ENCODE data around the gene S100A7A. TPM values are rescaled to one million over a fixed set of nuclear protein-coding genes. Genes with fewer than 3 reads are reported as not detected.

The S100A7A gene
- total and polyA plus RNA-seq, 2 donors (not counting 1 experiment from before 2014, with no cell fraction given), result not detected

DNA sequence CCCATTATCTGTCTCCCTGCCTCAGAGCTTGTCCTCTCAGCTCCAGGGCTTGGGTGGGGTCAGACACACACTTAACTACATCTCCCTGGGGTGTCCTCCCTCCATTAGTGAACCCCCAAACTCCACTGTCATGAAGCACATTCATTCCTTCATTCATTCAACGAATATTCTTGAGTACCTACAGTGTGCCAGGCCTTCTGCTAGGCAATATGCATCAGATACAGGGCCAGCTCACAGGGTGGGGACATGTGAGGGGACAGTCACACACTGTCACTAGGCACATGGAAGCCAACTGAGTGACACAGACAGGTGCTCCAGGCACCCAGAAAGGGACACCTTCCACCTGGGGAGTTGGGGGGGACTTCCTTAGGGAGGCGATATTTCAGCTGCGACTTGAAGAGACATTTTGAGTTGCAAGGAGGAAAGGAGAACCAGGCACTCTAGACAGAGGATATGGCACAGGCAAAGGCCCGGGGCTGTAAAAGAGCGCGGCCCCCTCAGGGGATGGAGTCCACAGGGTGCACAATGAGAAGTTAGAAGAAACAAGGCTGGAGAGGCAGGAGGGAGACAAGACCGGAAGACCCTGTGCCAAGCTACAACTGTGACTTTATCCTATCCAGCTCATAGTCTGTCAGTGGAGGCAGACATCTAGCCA, 16.8 kb upstream of the S100A7A start:
- no peak for TF ChIP-seq EZH2 (IDR thresholded peaks at IDR 0.05; ENCODE audit: borderline replicate concordance, insufficient read depth, low read depth, low read length, poor library complexity, severe bottlenecking)
- TF ChIP-seq, protein P1, sequence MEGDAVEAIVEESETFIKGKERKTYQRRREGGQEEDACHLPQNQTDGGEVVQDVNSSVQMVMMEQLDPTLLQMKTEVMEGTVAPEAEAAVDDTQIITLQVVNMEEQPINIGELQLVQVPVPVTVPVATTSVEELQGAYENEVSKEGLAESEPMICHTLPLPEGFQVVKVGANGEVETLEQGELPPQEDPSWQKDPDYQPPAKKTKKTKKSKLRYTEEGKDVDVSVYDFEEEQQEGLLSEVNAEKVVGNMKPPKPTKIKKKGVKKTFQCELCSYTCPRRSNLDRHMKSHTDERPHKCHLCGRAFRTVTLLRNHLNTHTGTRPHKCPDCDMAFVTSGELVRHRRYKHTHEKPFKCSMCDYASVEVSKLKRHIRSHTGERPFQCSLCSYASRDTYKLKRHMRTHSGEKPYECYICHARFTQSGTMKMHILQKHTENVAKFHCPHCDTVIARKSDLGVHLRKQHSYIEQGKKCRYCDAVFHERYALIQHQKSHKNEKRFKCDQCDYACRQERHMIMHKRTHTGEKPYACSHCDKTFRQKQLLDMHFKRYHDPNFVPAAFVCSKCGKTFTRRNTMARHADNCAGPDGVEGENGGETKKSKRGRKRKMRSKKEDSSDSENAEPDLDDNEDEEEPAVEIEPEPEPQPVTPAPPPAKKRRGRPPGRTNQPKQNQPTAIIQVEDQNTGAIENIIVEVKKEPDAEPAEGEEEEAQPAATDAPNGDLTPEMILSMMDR (IDR thresholded peaks at IDR 0.05), result no peak
- no peak for ATAC-seq (ENCODE audit: low read depth)
- no peak overlapping the region for H3K27ac ChIP-seq (ENCODE audit: low read length in 2 of 2)
- H3K9ac ChIP-seq (ENCODE audit: low read length), result no peak overlapping the region
- Mint-ChIP-seq H3K27me3 (peaks cover 39% of the 10 kb centered on the region), H3K27ac (no peak overlapping the region), H3K4me1 (no peaks in the 10 kb centered on the region), H3K4me3 (no peak overlapping the region), H3K9me3 (ENCODE audit: insufficient read depth) (no peaks in the 10 kb centered on the region)
- H3K4me2 ChIP-seq (replicated peaks; ENCODE audit: low read depth, low read length, poor library complexity, severe bottlenecking), result no peak overlapping the region
- H3K79me2 ChIP-seq (ENCODE audit: control insufficient read depth, insufficient read depth, low read length), result no peaks in the 10 kb centered on the region
- ChIA-PET POLR2A (no interaction called here), CTCF (interaction anchor here (1.1 kb wide), 1 partner anchor 97 kb away, joined by 4 read pairs; no protein-coding TSS in a partner anchor)
- H3K9me3 ChIP-seq (ENCODE audit: control extremely low read depth in 1 of 3, control insufficient read depth in 2 of 3, insufficient read depth in 1 of 3, low read length in 2 of 3), result no peaks in the 10 kb centered on the region
- no peaks in the 10 kb centered on the region for H3K36me3 ChIP-seq (replicated peaks in 1 of 2; ENCODE audit: control extremely low read depth in 1 of 2, control insufficient read depth in 1 of 2, extremely low read depth in 1 of 2, insufficient read depth in 2 of 2, low read length in 1 of 2)
- H4K20me1 ChIP-seq (ENCODE audit: control insufficient read depth, insufficient read depth, low read length, poor library complexity, severe bottlenecking), result no peaks in the 10 kb centered on the region
- H3K27me3 ChIP-seq (replicated peaks in 1 of 4; ENCODE audit: control extremely low read depth in 1 of 4, control insufficient read depth in 3 of 4, insufficient read depth in 4 of 4, low read length in 3 of 4), result peaks cover 0 to 3% (median 0%) of the 10 kb centered on the region in 4 experiments
- H3K4me1 ChIP-seq (ENCODE audit: control insufficient read depth in 2 of 2, insufficient read depth in 2 of 2, low read length in 2 of 2), result no peaks in the 10 kb centered on the region
- no peak for DNase-seq
- H3K4me3 ChIP-seq (ENCODE audit: control extremely low read depth in 1 of 5, extremely low read depth in 1 of 5, insufficient read depth in 1 of 5, low read depth in 2 of 5, low read length in 4 of 5), result no peak overlapping the region
- intact Hi-C loops (cut with micrococcal nuclease), result no loop called here
- no peak overlapping the region for H2AFZ ChIP-seq (ENCODE audit: insufficient read depth, low read depth, low read length, poor library complexity, severe bottlenecking)
- WGBS (ENCODE audit: insufficient coverage), result 93% methylated on average over 7 of the region's 7 CpGs

DNA sequence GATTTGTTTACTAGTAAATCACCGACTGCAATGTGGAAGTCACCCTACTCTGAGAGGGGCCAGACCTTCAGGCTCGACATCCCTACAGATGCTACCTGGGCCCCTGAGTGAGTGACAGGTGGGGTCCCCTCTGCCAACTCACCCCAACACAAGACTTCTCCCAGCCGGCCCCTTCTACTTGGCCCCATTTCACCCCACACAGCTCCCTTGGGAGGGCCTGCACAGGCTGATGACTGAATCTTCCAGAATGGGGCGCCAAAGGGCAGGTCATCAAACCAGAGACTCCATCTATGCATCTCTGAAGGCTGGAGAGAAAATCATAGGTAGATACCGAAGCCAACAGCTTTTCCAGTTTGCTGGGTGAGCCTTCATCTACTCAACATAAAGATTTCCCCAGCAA, 16.1 kb upstream of the S100A7A start:
- H3K27ac ChIP-seq (ENCODE audit: low read length in 2 of 2), result no peak overlapping the region
- H3K27me3 ChIP-seq (replicated peaks in 1 of 4; ENCODE audit: control extremely low read depth in 1 of 4, control insufficient read depth in 3 of 4, insufficient read depth in 4 of 4, low read length in 3 of 4), result peaks cover 0 to 3% (median 0%) of the 10 kb centered on the region in 4 experiments
- intact Hi-C loops (cut with micrococcal nuclease), result no loop called here
- no peaks in the 10 kb centered on the region for H3K9me3 Mint-ChIP-seq (ENCODE audit: insufficient read depth)
- no peak overlapping the region for H3K4me3 Mint-ChIP-seq
- H2AFZ ChIP-seq (ENCODE audit: insufficient read depth, low read depth, low read length, poor library complexity, severe bottlenecking), result no peak overlapping the region
- peaks cover 37% of the 10 kb centered on the region for H3K27me3 Mint-ChIP-seq
- ATAC-seq (ENCODE audit: low read depth) (no peak), DNase-seq (no peak)
- H3K4me1 ChIP-seq (ENCODE audit: control insufficient read depth in 2 of 2, insufficient read depth in 2 of 2, low read length in 2 of 2), result no peaks in the 10 kb centered on the region
- no peak overlapping the region for H3K9ac ChIP-seq (ENCODE audit: low read length)
- H3K36me3 ChIP-seq (replicated peaks in 1 of 2; ENCODE audit: control extremely low read depth in 1 of 2, control insufficient read depth in 1 of 2, extremely low read depth in 1 of 2, insufficient read depth in 2 of 2, low read length in 1 of 2), result no peaks in the 10 kb centered on the region
- ChIA-PET CTCF (interaction anchor here (1.1 kb wide), 1 partner anchor 96 kb away, joined by 4 read pairs; no protein-coding TSS in a partner anchor), POLR2A (no interaction called here)
- TF ChIP-seq, protein P1 (IDR thresholded peaks at IDR 0.05), result no peak
- TF ChIP-seq EZH2 (IDR thresholded peaks at IDR 0.05; ENCODE audit: borderline replicate concordance, insufficient read depth, low read depth, low read length, poor library complexity, severe bottlenecking), result no peak
- no peaks in the 10 kb centered on the region for H3K9me3 ChIP-seq (ENCODE audit: control extremely low read depth in 1 of 3, control insufficient read depth in 2 of 3, insufficient read depth in 1 of 3, low read length in 2 of 3)
- no peaks in the 10 kb centered on the region for H3K79me2 ChIP-seq (ENCODE audit: control insufficient read depth, insufficient read depth, low read length)
- 76% methylated on average over 5 of the region's 5 CpGs for WGBS (ENCODE audit: insufficient coverage)
- H3K27ac Mint-ChIP-seq, result no peak overlapping the region
- H4K20me1 ChIP-seq (ENCODE audit: control insufficient read depth, insufficient read depth, low read length, poor library complexity, severe bottlenecking), result no peaks in the 10 kb centered on the region
- no peak overlapping the region for H3K4me3 ChIP-seq (ENCODE audit: control extremely low read depth in 1 of 5, extremely low read depth in 1 of 5, insufficient read depth in 1 of 5, low read depth in 2 of 5, low read length in 4 of 5)
- no peaks in the 10 kb centered on the region for H3K4me1 Mint-ChIP-seq
- H3K4me2 ChIP-seq (replicated peaks; ENCODE audit: low read depth, low read length, poor library complexity, severe bottlenecking), result no peak overlapping the region

Data from B cell (primary cell).